Neural cell (in vitro differentiated cells): Measurements from ENCODE around the gene KRTAP5-4. TPM values are rescaled to one million over a fixed set of nuclear protein-coding genes. Genes with fewer than 3 reads are reported as not detected.

ENCODE experiments used
- H2AFZ ChIP-seq: fragments of 200-600, 300-800 bp; sonication (generic), shearing (Covaris generic); 2 replicates; pipeline ENCODE4 v1.6.0; 2014; ENCODE audit warnings: low read depth, mild to moderate bottlenecking, antibody characterized with exemption, low read length, moderate library complexity
- H3F3A ChIP-seq: fragments of 200-600 bp; shearing (Covaris generic); 2 replicates; pipeline ENCODE4 v1.6.1; 2016; ENCODE audit warnings: mild to moderate bottlenecking, moderate library complexity, mixed read lengths, antibody characterized with exemption, low read length; ENCODE audit not compliant: insufficient read depth, poor library complexity, severe bottlenecking
- H3K27ac ChIP-seq: fragments of 200-600, 300-800 bp; sonication (generic), shearing (Covaris generic); 2 replicates; pipeline ENCODE4 v1.5.1; 2014; ENCODE audit warnings: mild to moderate bottlenecking, low read length, moderate library complexity
- H3K27me3 ChIP-seq: fragments of 300-800, 200-600 bp; sonication (generic), shearing (Covaris generic); 2 replicates; pipeline ENCODE4 v1.6.0; 2014; ENCODE audit warnings: mild to moderate bottlenecking, low read depth, low read length, moderate library complexity; ENCODE audit not compliant: insufficient read depth
- H3K36me3 ChIP-seq: fragments of 300-800, 200-600 bp; sonication (generic), shearing (Covaris generic); 2 replicates; pipeline ENCODE4 v1.5.1; 2014; ENCODE audit warnings: mild to moderate bottlenecking, antibody characterized with exemption, low read length, moderate library complexity; ENCODE audit not compliant: insufficient read depth
- H3K4me2 ChIP-seq: fragments of 300-800, 200-600 bp; sonication (generic), shearing (Covaris generic); 2 replicates; pipeline ENCODE4 v1.6.0; 2014; ENCODE audit warnings: mild to moderate bottlenecking, low read length
- H3K4me3 ChIP-seq: fragments of 300-800, 200-600 bp; sonication (generic), shearing (Covaris generic); 2 replicates; pipeline ENCODE4 v1.5.1; 2014; ENCODE audit warnings: mild to moderate bottlenecking, low read length, moderate library complexity
- H3K79me2 ChIP-seq: fragments of 200-600 bp; shearing (Covaris generic); replicated peaks from 2 replicates; pipeline ENCODE4 v1.6.0; 2014; ENCODE audit warnings: mild to moderate bottlenecking, low read length, moderate library complexity; ENCODE audit not compliant: insufficient read depth
- H3K9ac ChIP-seq: fragments of 300-800, 200-600 bp; sonication (generic), shearing (Covaris generic); 2 replicates; pipeline ENCODE4 v1.6.1; 2016; ENCODE audit warnings: mild to moderate bottlenecking, low read length, mixed read lengths
- H3K9me2 ChIP-seq: fragments of 200-600 bp; shearing (Covaris generic); 2 replicates; pipeline ENCODE4 v1.6.1; 2016; ENCODE audit warnings: mild to moderate bottlenecking, low read length, mixed read lengths; ENCODE audit not compliant: insufficient read depth
- H3K9me3 ChIP-seq: fragments of 200-600, 300-800 bp; sonication (generic), shearing (Covaris generic); 2 replicates; pipeline ENCODE4 v1.6.1; 2016; ENCODE audit warnings: mild to moderate bottlenecking, mixed run types, low read length, moderate library complexity, mixed read lengths
- H4K20me1 ChIP-seq: fragments of 200-600 bp; shearing (Covaris generic); 2 replicates; pipeline ENCODE4 v1.6.1; 2016; ENCODE audit warnings: mild to moderate bottlenecking, mixed run types; ENCODE audit not compliant: insufficient read depth
- EP300 ChIP-seq: fragments of 450-650 bp; conservative IDR thresholded peaks from 2 replicates; pipeline ENCODE4 v1.6.1; 2014; ENCODE audit warnings: antibody characterized with exemption, mild to moderate bottlenecking, moderate library complexity; ENCODE audit not compliant: poor library complexity, severe bottlenecking
- EZH2 ChIP-seq: fragments of 200-600, 300-800 bp; shearing (Covaris generic), sonication (generic); IDR thresholded peaks from 2 replicates; pipeline ENCODE4 v1.6.1; 2014; ENCODE audit warnings: antibody characterized with exemption, low read length, borderline replicate concordance, mild to moderate bottlenecking; ENCODE audit not compliant: insufficient read depth, poor library complexity, severe bottlenecking
- MXI1 ChIP-seq: fragments of 450-650 bp; conservative IDR thresholded peaks from 2 replicates; pipeline ENCODE4 v1.6.1; 2014; ENCODE audit warnings: antibody characterized with exemption, mild to moderate bottlenecking; ENCODE audit not compliant: poor library complexity, severe bottlenecking
- POLR2AphosphoS5 ChIP-seq: IDR thresholded peaks from 2 replicates; pipeline ENCODE4 v1.6.1; 2012
- RAD21 ChIP-seq: fragments of 450-650 bp; conservative IDR thresholded peaks from 2 replicates; pipeline ENCODE4 v1.6.1; 2014; ENCODE audit warnings: antibody characterized with exemption, mild to moderate bottlenecking, moderate library complexity
- REST ChIP-seq: IDR thresholded peaks from 2 replicates; pipeline ENCODE4 v1.6.1; 2012; ENCODE audit warnings: borderline replicate concordance
- SMC3 ChIP-seq: fragments of 450-650 bp; conservative IDR thresholded peaks from 2 replicates; pipeline ENCODE4 v1.6.1; 2014; ENCODE audit warnings: antibody characterized with exemption, mild to moderate bottlenecking, moderate library complexity; ENCODE audit not compliant: poor library complexity
- TAF1 ChIP-seq: IDR thresholded peaks from 2 replicates; pipeline ENCODE4 v1.6.1; 2012; ENCODE audit warnings: low read depth
- polyA plus RNA-seq: library from polyadenylated mRNA; depleted of rRNA; stranded (reverse); fragments of >200 nt; gene quantifications from 2 replicates; pipeline ENCODE4 v1.2.3, GENCODE V29; 2014
- TF ChIP-seq, protein P1 (sequence below): fragments of 450-650 bp; IDR thresholded peaks from 2 replicates; pipeline ENCODE4 v1.5.1; 2014; ENCODE audit warnings: antibody characterized with exemption, mild to moderate bottlenecking, moderate library complexity; ENCODE audit not compliant: poor library complexity, severe bottlenecking

Gene KRTAP5-4
- polyA plus RNA-seq, 1 donor from 2014 or later: not detected

DNA sequence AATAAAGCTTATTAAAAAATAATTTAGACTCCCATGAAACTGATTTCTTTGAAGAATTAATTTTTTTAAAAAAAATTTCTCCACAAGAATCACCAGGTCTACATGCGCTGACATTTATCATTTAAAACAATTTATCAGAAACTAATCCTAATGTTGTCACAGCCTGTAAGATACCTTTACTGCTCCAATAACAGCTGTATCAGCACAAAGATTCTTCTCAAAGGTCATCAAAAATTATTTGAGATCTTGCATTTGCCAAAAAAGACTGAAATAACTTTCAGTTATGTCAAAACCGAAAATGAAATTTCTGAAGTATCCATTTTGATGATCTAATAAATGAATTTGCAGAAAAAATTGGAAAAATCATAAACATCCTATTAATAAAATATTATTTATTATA is 15.7 kb upstream of the KRTAP5-4 start:
- no peaks in the 10 kb centered on the region for H4K20me1 ChIP-seq
- no peaks in the 10 kb centered on the region for H3K9me3 ChIP-seq
- H3K4me3 ChIP-seq: no peak overlapping the region
- H3K36me3 ChIP-seq: no peaks in the 10 kb centered on the region
- no peaks in the 10 kb centered on the region for H3F3A ChIP-seq
- TF ChIP-seq REST: no peak
- no peak for TF ChIP-seq SMC3
- TF ChIP-seq RAD21: no peak
- TF ChIP-seq EP300: no peak
- no peak for TF ChIP-seq EZH2
- TF ChIP-seq, protein P1, sequence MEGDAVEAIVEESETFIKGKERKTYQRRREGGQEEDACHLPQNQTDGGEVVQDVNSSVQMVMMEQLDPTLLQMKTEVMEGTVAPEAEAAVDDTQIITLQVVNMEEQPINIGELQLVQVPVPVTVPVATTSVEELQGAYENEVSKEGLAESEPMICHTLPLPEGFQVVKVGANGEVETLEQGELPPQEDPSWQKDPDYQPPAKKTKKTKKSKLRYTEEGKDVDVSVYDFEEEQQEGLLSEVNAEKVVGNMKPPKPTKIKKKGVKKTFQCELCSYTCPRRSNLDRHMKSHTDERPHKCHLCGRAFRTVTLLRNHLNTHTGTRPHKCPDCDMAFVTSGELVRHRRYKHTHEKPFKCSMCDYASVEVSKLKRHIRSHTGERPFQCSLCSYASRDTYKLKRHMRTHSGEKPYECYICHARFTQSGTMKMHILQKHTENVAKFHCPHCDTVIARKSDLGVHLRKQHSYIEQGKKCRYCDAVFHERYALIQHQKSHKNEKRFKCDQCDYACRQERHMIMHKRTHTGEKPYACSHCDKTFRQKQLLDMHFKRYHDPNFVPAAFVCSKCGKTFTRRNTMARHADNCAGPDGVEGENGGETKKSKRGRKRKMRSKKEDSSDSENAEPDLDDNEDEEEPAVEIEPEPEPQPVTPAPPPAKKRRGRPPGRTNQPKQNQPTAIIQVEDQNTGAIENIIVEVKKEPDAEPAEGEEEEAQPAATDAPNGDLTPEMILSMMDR: no peak
- TF ChIP-seq POLR2AphosphoS5: no peak
- no peak for TF ChIP-seq MXI1
- TF ChIP-seq TAF1: no peak
- no peak overlapping the region for H3K27ac ChIP-seq
- H3K9me2 ChIP-seq: no peaks in the 10 kb centered on the region
- H3K27me3 ChIP-seq: no peaks in the 10 kb centered on the region
- H3K4me2 ChIP-seq: no peak overlapping the region
- no peaks in the 10 kb centered on the region for H3K79me2 ChIP-seq
- H3K9ac ChIP-seq: no peak overlapping the region
- no peak overlapping the region for H2AFZ ChIP-seq

DNA sequence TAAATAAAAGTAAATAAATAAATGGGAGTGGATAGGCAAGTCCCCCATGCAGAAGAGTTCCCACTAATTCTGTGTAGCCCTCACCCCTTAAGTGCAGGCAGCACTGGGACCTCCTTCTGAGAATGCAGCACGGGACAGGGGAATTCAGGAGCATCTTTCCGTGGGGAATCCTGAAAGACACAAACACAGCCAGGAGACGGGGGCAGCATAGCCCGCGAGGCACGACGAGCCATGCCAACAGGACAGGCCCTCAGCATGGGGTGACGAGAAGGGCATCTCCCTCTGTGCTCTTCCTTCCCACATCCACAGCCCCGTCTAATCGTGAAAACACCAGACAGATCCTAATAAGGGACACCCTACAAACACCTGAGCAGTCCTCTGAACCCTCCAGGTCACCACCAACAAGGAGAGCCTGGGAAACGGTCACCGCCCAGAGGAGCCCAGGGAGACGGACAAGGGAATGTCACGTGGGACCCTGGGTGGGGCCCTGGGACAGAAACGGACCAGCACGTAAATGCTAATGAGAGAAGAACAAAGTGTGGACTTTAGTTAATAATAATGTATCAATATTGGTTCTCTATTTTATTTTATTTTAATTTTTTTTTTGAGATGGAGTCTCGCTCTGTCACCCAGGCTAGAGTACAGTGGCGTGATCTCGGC is 14.5 kb upstream of the KRTAP5-4 start:
- no peak overlapping the region for H3K9ac ChIP-seq
- no peaks in the 10 kb centered on the region for H3K36me3 ChIP-seq
- no peak overlapping the region for H3K4me3 ChIP-seq
- H3K79me2 ChIP-seq: no peaks in the 10 kb centered on the region
- H4K20me1 ChIP-seq: no peaks in the 10 kb centered on the region
- H2AFZ ChIP-seq: no peak overlapping the region
- H3K27ac ChIP-seq: no peak overlapping the region
- no peaks in the 10 kb centered on the region for H3K9me3 ChIP-seq
- H3K4me2 ChIP-seq: no peak overlapping the region
- no peaks in the 10 kb centered on the region for H3F3A ChIP-seq
- no peaks in the 10 kb centered on the region for H3K27me3 ChIP-seq
- H3K9me2 ChIP-seq: no peaks in the 10 kb centered on the region
- TF ChIP-seq REST (no peak), EP300 (no peak), MXI1 (no peak), POLR2AphosphoS5 (no peak), EZH2 (no peak), RAD21 (no peak), SMC3 (no peak), TAF1 (no peak)
- TF ChIP-seq, protein P1: no peak
